PC-9 (cell line): ENCODE results near the gene RICTOR. TPM values are rescaled to one million over a fixed set of nuclear protein-coding genes. Genes with fewer than 3 reads are reported as not detected.

Source experiments
- BruUV-seq: library from RNA; stranded (reverse); fragments of 400-500 nt; replicated peaks from 2 replicates; lab custom pipeline; 2021; lab: Mats Ljungman, UMichigan
- CTCF ChIA-PET: fragments of 300-600 bp; sonication (Branson Sonifier 250); formaldehyde crosslinking; loops from one replicate; lab custom pipeline; 2022; ENCODE audit warnings: antibody characterized with exemption; lab: Charles Lee
- POLR2A ChIA-PET: fragments of 300-600 bp; sonication (Branson Sonifier 250); formaldehyde crosslinking; loops from one replicate; lab custom pipeline; 2022; ENCODE audit warnings: antibody characterized with exemption; ENCODE audit not compliant: unreplicated experiment; lab: Charles Lee
- DNase-seq, 2 experiments: peaks; one replicate each; pipeline versions ENCODE4 v3.0.0 to v3.0.0-alpha.2; 2015 to 2022; ENCODE audit warnings: mixed read lengths in 1 of 2
- H2AFZ ChIP-seq: fragments of 200-600 bp; sonication (generic); 2 replicates; pipeline ENCODE4 v1.8.1; 2017; ENCODE audit warnings: antibody characterized with exemption
- H3F3A ChIP-seq: fragments of 200-600 bp; sonication (generic); 2 replicates; pipeline ENCODE4 v1.8.1; 2017; ENCODE audit warnings: antibody characterized with exemption, mild to moderate bottlenecking, low read depth; ENCODE audit not compliant: insufficient read depth
- H3K27ac ChIP-seq: fragments of 200-600 bp; sonication (generic); 2 replicates; pipeline ENCODE4 v1.6.1; 2016; ENCODE audit warnings: mixed run types
- H3K27me3 ChIP-seq: fragments of 200-600 bp; sonication (generic); 2 replicates; pipeline ENCODE4 v1.6.1; 2016; ENCODE audit warnings: low read depth, mixed run types; ENCODE audit not compliant: insufficient read depth
- H3K36me3 ChIP-seq: fragments of 200-600 bp; sonication (generic); 2 replicates; pipeline ENCODE4 v1.6.1; 2016; ENCODE audit warnings: low read depth, mixed run types
- H3K4me1 ChIP-seq: fragments of 200-600 bp; sonication (generic); replicated peaks from 2 replicates; pipeline ENCODE4 v1.6.1; 2016; ENCODE audit warnings: mixed run types; ENCODE audit not compliant: insufficient read depth
- H3K4me2 ChIP-seq: fragments of 200-600 bp; sonication (generic); 2 replicates; pipeline ENCODE4 v1.6.1; 2017; ENCODE audit warnings: mixed run types
- H3K4me3 ChIP-seq: fragments of 200-600 bp; sonication (generic); 2 replicates; pipeline ENCODE4 v1.6.1; 2016; ENCODE audit warnings: mixed run types
- H3K79me2 ChIP-seq: fragments of 200-600 bp; sonication (generic); 2 replicates; pipeline ENCODE4 v1.6.1; 2017; ENCODE audit warnings: low read depth, mixed run types
- H3K9me2 ChIP-seq: fragments of 200-600 bp; sonication (generic); 2 replicates; pipeline ENCODE4 v1.8.1; 2017; ENCODE audit warnings: mild to moderate bottlenecking; ENCODE audit not compliant: insufficient read depth
- H3K9me3 ChIP-seq: fragments of 200-600 bp; sonication (generic); 2 replicates; pipeline ENCODE4 v1.8.1; 2016; ENCODE audit warnings: low read depth; ENCODE audit not compliant: insufficient read depth
- H4K20me1 ChIP-seq: fragments of 200-600 bp; sonication (generic); 2 replicates; pipeline ENCODE4 v1.8.1; 2017; ENCODE audit not compliant: insufficient read depth
- CTCF ChIP-seq: fragments of 200-600 bp; sonication (generic); conservative IDR thresholded peaks from 2 replicates; pipeline ENCODE4 v1.6.1; 2017; ENCODE audit warnings: mixed run types, antibody characterized with exemption, mild to moderate bottlenecking, moderate library complexity
- EZH2 ChIP-seq: fragments of 200-600 bp; sonication (generic); IDR thresholded peaks from 2 replicates; pipeline ENCODE4 v1.8.0; 2017; ENCODE audit warnings: antibody characterized with exemption, low read depth
- intact Hi-C: fragments of 100-400 bp; cut with micrococcal nuclease; formaldehyde crosslinking; loops from one replicate; pipeline ENCODE4 v1.10.0; 2022; ENCODE audit not compliant: unreplicated experiment
- total RNA-seq: library from RNA; stranded (reverse); gene quantifications from 2 replicates; pipeline ENCODE4 v1.2.3, GENCODE V29; 2021

Gene RICTOR
- total RNA-seq, 1 experiment from 2014 or later: 103 TPM

GRCh38 chr5:38913714-38914113, 160.5 kb downstream of the RICTOR start:
- Histone ChIP-seq H3K36me3 (peaks cover 24% of the 10 kb centered on the region), H3K4me3 (no peak overlapping the region), H4K20me1 (no peaks in the 10 kb centered on the region), H3K79me2 (no peaks in the 10 kb centered on the region), H3K4me2 (no peak overlapping the region), H2AFZ (no peak overlapping the region), H3K27ac (no peak overlapping the region), H3K9me2 (no peaks in the 10 kb centered on the region), H3K4me1 (no peaks in the 10 kb centered on the region), H3F3A (no peaks in the 10 kb centered on the region), H3K9me3 (peaks cover 43% of the 10 kb centered on the region), H3K27me3 (no peaks in the 10 kb centered on the region)
- DNase-seq: no peak
- BruUV-seq: no TSS peak
- ChIA-PET CTCF (no interaction called here), POLR2A (no interaction called here)
- TF ChIP-seq CTCF: no peak
- TF ChIP-seq EZH2: no peak
- intact Hi-C loops: no loop called here

GRCh38 chr5:38911933-38912332, 162.3 kb downstream of the RICTOR start:
- H3K9me2 ChIP-seq: no peaks in the 10 kb centered on the region
- no peak for DNase-seq
- H3K27me3 ChIP-seq: no peaks in the 10 kb centered on the region
- ChIA-PET POLR2A (interaction anchor here (0.6 kb wide), 1 partner anchor 65 kb away, joined by 3 read pairs; no protein-coding TSS in a partner anchor), CTCF (interaction anchor here (0.7 kb wide), 1 partner anchor 55 kb away, joined by 5 read pairs; no protein-coding TSS in a partner anchor)
- H3K36me3 ChIP-seq: peaks cover 35% of the 10 kb centered on the region
- no peaks in the 10 kb centered on the region for H4K20me1 ChIP-seq
- no TSS peak for BruUV-seq
- TF ChIP-seq CTCF (no peak), EZH2 (no peak)
- H3K4me2 ChIP-seq: no peak overlapping the region
- H3F3A ChIP-seq: no peaks in the 10 kb centered on the region
- no peak overlapping the region for H3K27ac ChIP-seq
- intact Hi-C loops: no loop called here
- H3K79me2 ChIP-seq: no peaks in the 10 kb centered on the region
- H3K4me3 ChIP-seq: no peak overlapping the region
- H3K4me1 ChIP-seq: no peaks in the 10 kb centered on the region
- H3K9me3 ChIP-seq: peaks cover 46% of the 10 kb centered on the region
- no peak overlapping the region for H2AFZ ChIP-seq

GRCh38 chr5:38906503-38906902, 167.7 kb downstream of the RICTOR start:
- no peaks in the 10 kb centered on the region for H3K27me3 ChIP-seq
- H3K9me2 ChIP-seq: no peaks in the 10 kb centered on the region
- H3K36me3 ChIP-seq: peaks cover 61% of the 10 kb centered on the region
- H4K20me1 ChIP-seq: no peaks in the 10 kb centered on the region
- intact Hi-C loops: no loop called here
- TF ChIP-seq CTCF: no peak
- no peaks in the 10 kb centered on the region for H3K79me2 ChIP-seq
- ChIA-PET CTCF (no interaction called here), POLR2A (no interaction called here)
- no peak overlapping the region for H3K27ac ChIP-seq
- no peaks in the 10 kb centered on the region for H3F3A ChIP-seq
- H3K4me2 ChIP-seq: no peak overlapping the region
- no peak for DNase-seq
- H3K4me1 ChIP-seq: no peaks in the 10 kb centered on the region
- H3K9me3 ChIP-seq: peaks cover 30% of the 10 kb centered on the region
- H2AFZ ChIP-seq: no peak overlapping the region
- no peak overlapping the region for H3K4me3 ChIP-seq
- BruUV-seq: no TSS peak
